K562 (cell line): Measurements from ENCODE around the gene ZEB2. TPM values are rescaled to one million over a fixed set of nuclear protein-coding genes. Genes with fewer than 3 reads are reported as not detected.

Experiments used
- ATAC-seq: fragments of 200-7000 bp; cut with Tn5 transposase; 3 replicates; pipeline ENCODE4 v1.9.1; 2020; ENCODE audit warnings: moderate library complexity
- BruUV-seq: library from RNA; stranded (reverse); fragments of 400-500 nt; replicated peaks from 2 replicates; lab custom pipeline; 2021; lab: Mats Ljungman, UMichigan
- CTCF ChIA-PET: fragments of 300-600 bp; formaldehyde crosslinking; extraction: SDS; loops from one replicate; lab custom pipeline; 2021; ENCODE audit warnings: low intra/inter-chr PET ratio; lab: Yijun Ruan, JAX
- POLR2A ChIA-PET: fragments of 300-600, 350-650 bp; sonication (Branson Sonifier 250); formaldehyde crosslinking; extraction: SDS; loops from one replicate; lab custom pipeline; 2021; ENCODE audit warnings: antibody characterized with exemption, inconsistent platforms; lab: Yijun Ruan, JAX
- DNase-seq, 4 experiments: peaks; one replicate each; pipeline versions ENCODE4 v3.0.0 to v3.0.0-alpha.2; 2011 to 2018; ENCODE audit warnings: low spot score in 3 of 4, mixed read lengths in 3 of 4; ENCODE audit errors: extremely low read depth in 1 of 4
- FAIRE-seq: peaks from 2 replicates; lab custom pipeline; 2011; peaks lifted over from hg19 to GRCh38; lab: Jason Lieb, UNC
- H2AFZ ChIP-seq: 2 replicates; pipeline ENCODE4 v1.6.0; 2011; ENCODE audit warnings: low read depth, low read length, control low read depth, inconsistent platforms
- H3K27ac ChIP-seq: fragments of 200-600 bp; 3 replicates; pipeline ENCODE4 v1.8.0; 2011; ENCODE audit warnings: low read depth, mild to moderate bottlenecking, control low read depth, inconsistent platforms, low read length, moderate library complexity, mixed read lengths; ENCODE audit errors: extremely low read depth
- H3K27me3 ChIP-seq, 2 experiments: fragments of 300-600 bp in 1 of 2; 2 replicates in 1 of 2; 3 replicates in 1 of 2; pipeline versions ENCODE4 v1.6.0 to v1.8.0; 2011; ENCODE audit warnings: inconsistent platforms in 2 of 2, low read length in 2 of 2, mild to moderate bottlenecking in 1 of 2, mixed read lengths in 1 of 2, moderate library complexity in 1 of 2; ENCODE audit not compliant: control insufficient read depth in 2 of 2, insufficient read depth in 2 of 2
- H3K36me3 ChIP-seq: fragments of 300-600 bp; 3 replicates; pipeline ENCODE4 v1.8.0; 2011; ENCODE audit warnings: mild to moderate bottlenecking, low read length, inconsistent platforms; ENCODE audit not compliant: control insufficient read depth, insufficient read depth
- H3K4me1 ChIP-seq, 2 experiments: fragments of 200-600 bp in 1 of 2; replicated peaks in 1 of 2; 2 replicates in 1 of 2; 3 replicates in 1 of 2; pipeline versions ENCODE4 v1.5.1 to v1.8.0; 2011; ENCODE audit warnings: inconsistent platforms in 2 of 2, low read length in 2 of 2, mild to moderate bottlenecking in 1 of 2, mixed read lengths in 1 of 2, moderate library complexity in 1 of 2; ENCODE audit not compliant: control insufficient read depth in 2 of 2, insufficient read depth in 2 of 2
- H3K4me2 ChIP-seq: 2 replicates; pipeline ENCODE4 v1.6.1; 2011; ENCODE audit warnings: low read length, control low read depth, inconsistent platforms, mixed read lengths; ENCODE audit not compliant: insufficient read depth
- H3K4me3 ChIP-seq: fragments of 200-600 bp; sonication (generic), shearing (Covaris generic); 2 replicates; pipeline ENCODE4 v1.5.1; 2016; ENCODE audit warnings: control low read depth, inconsistent platforms
- H3K79me2 ChIP-seq: fragments of 200-600 bp; 3 replicates; pipeline ENCODE4 v1.8.0; 2011; ENCODE audit warnings: low read length, inconsistent platforms; ENCODE audit not compliant: control insufficient read depth, insufficient read depth
- H3K9ac ChIP-seq, 2 experiments: 2 replicates each; pipeline versions ENCODE4 v1.6.0 to v1.6.1; 2011; ENCODE audit warnings: low read depth in 2 of 2, low read length in 2 of 2, control low read depth in 1 of 2, inconsistent platforms in 1 of 2, mild to moderate bottlenecking in 1 of 2, mixed read lengths in 1 of 2; ENCODE audit not compliant: insufficient read depth in 1 of 2
- H3K9me1 ChIP-seq: one replicate; pipeline ENCODE4 v1.6.0; 2011; ENCODE audit warnings: inconsistent platforms, mild to moderate bottlenecking, low read length, moderate library complexity; ENCODE audit not compliant: control insufficient read depth, insufficient read depth
- H3K9me3 ChIP-seq: replicated peaks from 2 replicates; pipeline ENCODE4 v1.5.1; 2011; ENCODE audit warnings: low read depth, low read length, inconsistent platforms; ENCODE audit not compliant: control insufficient read depth, insufficient read depth
- H4K20me1 ChIP-seq: replicated peaks from 2 replicates; pipeline ENCODE4 v1.6.1; 2011; ENCODE audit warnings: low read length, inconsistent platforms, mixed read lengths; ENCODE audit not compliant: control insufficient read depth, insufficient read depth
- BRCA1 ChIP-seq, 2 experiments: fragments of 450-650 bp in 1 of 2; sonication (generic) in 1 of 2; formaldehyde crosslinking in 1 of 2; IDR thresholded peaks; 2 replicates each; pipeline versions ENCODE4 v1.5.0 to v1.6.1; 2017 to 2020; ENCODE audit warnings: mild to moderate bottlenecking in 1 of 2, missing genetic modification reagents in 1 of 2
- CBX1 ChIP-seq: sonication (generic); IDR thresholded peaks from 2 replicates; pipeline ENCODE4 v1.6.1; 2016; ENCODE audit warnings: antibody characterized with exemption, low read depth, mild to moderate bottlenecking
- CEBPZ ChIP-seq: fragments of 150-350 bp; IDR thresholded peaks from 2 replicates; pipeline ENCODE4 v1.6.1; 2014; ENCODE audit warnings: low read depth, mild to moderate bottlenecking, low read length, borderline replicate concordance
- FUS ChIP-seq: fragments of 200-400 bp; formaldehyde crosslinking; optimal IDR thresholded peaks from 2 replicates; pipeline ENCODE3; 2017; ENCODE audit warnings: low read depth, low read length
- MTA2 ChIP-seq: fragments of 450-650 bp; IDR thresholded peaks from 2 replicates; pipeline ENCODE4 v1.6.1; 2016; ENCODE audit warnings: low read depth
- NFE2 ChIP-seq: IDR thresholded peaks from 2 replicates; pipeline ENCODE4 v1.6.1; 2014; ENCODE audit warnings: antibody characterized with exemption, low read depth
- OTX1 ChIP-seq: fragments of 450-650 bp; formaldehyde crosslinking; IDR thresholded peaks from 2 replicates; pipeline ENCODE4 v1.4.0; 2022; ENCODE audit warnings: mild to moderate bottlenecking
- RBBP5 ChIP-seq: fragments of 200-600 bp; sonication (generic); IDR thresholded peaks from 2 replicates; pipeline ENCODE4 v1.6.1; 2012; ENCODE audit warnings: borderline replicate concordance, mild to moderate bottlenecking, low read length, control low read depth, inconsistent platforms; ENCODE audit not compliant: insufficient read depth, poor library complexity, severe bottlenecking
- RBM17 ChIP-seq: fragments of 200-400 bp; formaldehyde crosslinking; IDR thresholded peaks from 2 replicates; pipeline ENCODE4 v1.6.1; 2017; ENCODE audit warnings: low read depth, mild to moderate bottlenecking, low read length, borderline replicate concordance
- RBM22 ChIP-seq: fragments of 200-400 bp; formaldehyde crosslinking; IDR thresholded peaks from 2 replicates; pipeline ENCODE4 v1.6.1; 2018; ENCODE audit warnings: low read length, low read depth; ENCODE audit not compliant: poor library complexity, severe bottlenecking
- RCOR1 ChIP-seq, 2 experiments: IDR thresholded peaks; 2 replicates each; pipeline ENCODE4 v1.6.1; 2012; ENCODE audit warnings: low read depth in 2 of 2, low read length in 2 of 2, borderline replicate concordance in 1 of 2, improper control_type of control experiment in 1 of 2
- VEZF1 ChIP-seq: fragments of 200-800 bp; sonication (Bioruptor generic); IDR thresholded peaks from 2 replicates; pipeline ENCODE4 v1.6.1; 2017; ENCODE audit warnings: missing genetic modification characterization, missing compliant biosample characterization
- ZNF41 ChIP-seq: fragments of 250-450 bp; sonication (Bioruptor Pico); conservative IDR thresholded peaks from 2 replicates; pipeline ENCODE4 v1.4.0; 2020; ENCODE audit warnings: mild to moderate bottlenecking
- ZNF79 ChIP-seq: fragments of 250-450 bp; sonication (Bioruptor Pico); IDR thresholded peaks from 2 replicates; pipeline ENCODE4 v1.4.0; 2020; ENCODE audit warnings: low read depth, mild to moderate bottlenecking, moderate library complexity
- whole genome bisulfite sequencing: fragments of 100-300 bp; shearing (Covaris generic); methylation state at CpG from one replicate; pipeline ENCODE4 v1.1.6; 2016; ENCODE audit warnings: low coverage, mixed read lengths; ENCODE audit not compliant: insufficient coverage; ENCODE audit errors: missing lambda C conversion rate; 5-methylcytosine and 5-hydroxymethylcytosine counted together
- in situ Hi-C: fragments of 300-500 bp; cut with MboI; formaldehyde crosslinking; loops from 4 replicates; pipeline ENCODE4 v1.15.0; 2018; ENCODE audit warnings: inconsistent platforms, mixed read lengths
- intact Hi-C: fragments of 100-400 bp; cut with micrococcal nuclease; formaldehyde crosslinking; loops from 2 replicates; pipeline ENCODE4 v1.14.2; 2022
- polyA plus RNA-seq, 8 experiments: library from polyadenylated mRNA; depleted of rRNA in 4 of 8; stranded (reverse) in 5 of 8; unstranded in 3 of 8; fragments of >200 nt; fragmentation: Nextera tagmentation in 2 of 8; fragmentation: Illumina TruSeq in 1 of 8; extraction: Ambion mirVana in 2 of 8; extraction: Trizol in 1 of 8; gene quantifications; 2 replicates each; pipeline versions ENCODE4 v1.2.1 to v1.2.3, GENCODE V29; 2011 to 2014; ENCODE audit warnings: inconsistent platforms in 1 of 8, missing spikeins in 1 of 8
- total RNA-seq, 7 experiments: library from RNA; depleted of rRNA in 6 of 7; stranded (reverse); fragments of >200 nt in 6 of 7; fragmentation: Illumina TruSeq in 2 of 7; extraction: Trizol in 2 of 7; gene quantifications; 2 replicates each; pipeline versions ENCODE4 v1.2.1 to v1.2.3, GENCODE V29; 2011 to 2021; ENCODE audit warnings: low replicate concordance in 1 of 7
- TF ChIP-seq, protein P1 (sequence below): fragments of 450-650 bp; IDR thresholded peaks from 2 replicates; pipeline ENCODE4 v1.6.1; 2017; ENCODE audit warnings: antibody characterized with exemption

Gene ZEB2
- total and polyA plus RNA-seq, 9 of the 15 experiments (the other 6 are each of a cell fraction or from before 2014, with no cell fraction given) = 15.1 to 113 (median 72.3) TPM

DNA sequence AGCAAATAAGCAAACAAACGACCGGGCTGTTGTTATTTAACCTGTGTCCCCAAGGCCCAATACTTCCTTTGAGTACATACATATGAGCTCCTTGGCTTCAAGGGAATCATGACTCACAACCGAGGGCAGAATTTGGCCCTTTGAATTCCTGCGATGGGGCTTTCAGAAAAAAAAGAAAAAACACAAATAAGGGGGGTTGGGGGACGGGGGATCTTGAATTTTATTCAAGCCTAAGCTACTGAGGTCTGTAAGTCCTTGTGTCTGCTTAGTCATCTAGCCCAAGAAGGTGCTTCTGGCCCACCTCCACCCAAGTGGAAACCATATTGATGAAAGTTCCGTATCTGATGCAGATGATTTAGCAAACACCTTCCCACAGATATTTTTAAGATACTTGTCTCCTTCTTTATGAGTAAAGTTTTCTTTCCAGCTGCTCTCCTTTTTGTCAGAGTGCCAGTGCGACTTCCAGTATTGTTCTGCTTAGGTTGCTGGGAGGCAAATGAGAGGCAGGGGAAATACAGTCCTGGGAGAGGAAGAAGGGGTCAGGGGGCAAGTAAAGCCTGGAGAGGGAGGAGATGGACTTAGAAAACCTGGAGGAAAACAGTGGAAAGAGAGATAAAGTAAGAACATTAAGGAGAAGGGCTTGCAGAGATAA, 169.6 kb downstream of the ZEB2 start:
- CTCF ChIA-PET = no interaction called here
- TF ChIP-seq RCOR1 (IDR thresholded peaks at IDR 0.05; ENCODE audit: borderline replicate concordance in 1 of 2, low read depth in 2 of 2, low read length in 2 of 2) = peak in 1 of 2 experiments; percentile 17; a peak in 1 of 4 replicates
- no peak for TF ChIP-seq ZNF41 (CRISPR knock-in tag)
- TF ChIP-seq RBM22 = no peak
- TF ChIP-seq RBM17 = no peak
- TF ChIP-seq RBBP5 = no peak
- 0 out of 2 replicates have a peak, but pooled peaks have one; percentile 49 for TF ChIP-seq OTX1 (CRISPR knock-in tag)
- peak; percentile 66 for TF ChIP-seq NFE2
- TF ChIP-seq ZNF79 (CRISPR knock-in tag) = no peak
- TF ChIP-seq CEBPZ = no peak
- TF ChIP-seq BRCA1 (IDR thresholded peaks at IDR 0.05) = no peak
- TF ChIP-seq BRCA1 (CRISPR knock-in tag; IDR thresholded peaks at IDR 0.05) = no peak
- TF ChIP-seq CBX1 = no peak
- TF ChIP-seq VEZF1 = peak; percentile 64
- TF ChIP-seq MTA2 = no peak
- TF ChIP-seq, protein P1, sequence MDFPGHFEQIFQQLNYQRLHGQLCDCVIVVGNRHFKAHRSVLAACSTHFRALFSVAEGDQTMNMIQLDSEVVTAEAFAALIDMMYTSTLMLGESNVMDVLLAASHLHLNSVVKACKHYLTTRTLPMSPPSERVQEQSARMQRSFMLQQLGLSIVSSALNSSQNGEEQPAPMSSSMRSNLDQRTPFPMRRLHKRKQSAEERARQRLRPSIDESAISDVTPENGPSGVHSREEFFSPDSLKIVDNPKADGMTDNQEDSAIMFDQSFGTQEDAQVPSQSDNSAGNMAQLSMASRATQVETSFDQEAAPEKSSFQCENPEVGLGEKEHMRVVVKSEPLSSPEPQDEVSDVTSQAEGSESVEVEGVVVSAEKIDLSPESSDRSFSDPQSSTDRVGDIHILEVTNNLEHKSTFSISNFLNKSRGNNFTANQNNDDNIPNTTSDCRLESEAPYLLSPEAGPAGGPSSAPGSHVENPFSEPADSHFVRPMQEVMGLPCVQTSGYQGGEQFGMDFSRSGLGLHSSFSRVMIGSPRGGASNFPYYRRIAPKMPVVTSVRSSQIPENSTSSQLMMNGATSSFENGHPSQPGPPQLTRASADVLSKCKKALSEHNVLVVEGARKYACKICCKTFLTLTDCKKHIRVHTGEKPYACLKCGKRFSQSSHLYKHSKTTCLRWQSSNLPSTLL = no peak
- TF ChIP-seq FUS = no peak

More for the DNA sequence above, 169.6 kb downstream of the ZEB2 start:
- ATAC-seq = peak; percentile 67
- Histone ChIP-seq H3K9ac (peak overlapping the region in 1 of 2 experiments; percentile 54; a peak in 2 of 4 replicates), H3K27me3 (no peaks in the 10 kb centered on the region), H3K27ac (peak overlapping the region; percentile 72), H3K4me1 (peaks cover 3 to 31% of the 10 kb centered on the region in 2 experiments; a peak in 3 of 5 replicates), H3K79me2 (no peaks in the 10 kb centered on the region), H3K36me3 (no peaks in the 10 kb centered on the region), H3K9me1 (no peaks in the 10 kb centered on the region), H4K20me1 (no peaks in the 10 kb centered on the region), H2AFZ (peak overlapping the region; percentile 80), H3K4me3 (no peak overlapping the region), H3K9me3 (no peaks in the 10 kb centered on the region), H3K4me2 (peak overlapping the region; percentile 53)
- POLR2A ChIA-PET = interaction anchor here (0.5 to 1.1 kb wide), 5 partner anchors 9 to 188 kb away, joined by 3 read pairs; no protein-coding TSS in a partner anchor
- intact Hi-C loops = no loop called here
- DNase-seq = peak; percentile 29 to 67 (median 46)
- in situ Hi-C loops = no loop called here
- BruUV-seq = no TSS peak
- WGBS = 13% methylated on average over 7 of the region's 7 CpGs
- FAIRE-seq = peak; percentile 70
